Stimulated activated memory B cell treated with anti-CD40 and anti-IgM and Interleukin-4, amounts not matched to agents 10 μg/mL and 1 μg/mL and 100 μg/mL, for 72 hours (primary cell): ENCODE measurements around the gene DUS1L.
A peak's percentile ranks its signal among the peaks of the same experiment; 100 is the strongest.

Experiments
- ATAC-seq: fragments of 150-1000 bp; cut with Tn5 transposase; 2 replicates; pipeline ENCODE4 v1.10.0; 2021
- H3K27ac Mint-ChIP-seq: one replicate; pipeline ENCODE4 v1.8.0; 2022; ENCODE audit warnings: mild to moderate bottlenecking, mixed read lengths
- H3K27me3 Mint-ChIP-seq: one replicate; pipeline ENCODE4 v1.8.0; 2022; ENCODE audit warnings: mixed read lengths
- H3K36me3 Mint-ChIP-seq: one replicate; pipeline ENCODE4 v1.8.0; 2022; ENCODE audit warnings: mixed read lengths
- H3K4me1 Mint-ChIP-seq: one replicate; pipeline ENCODE4 v1.8.0; 2022; ENCODE audit warnings: mixed read lengths
- H3K4me3 Mint-ChIP-seq: one replicate; pipeline ENCODE4 v1.8.0; 2022; ENCODE audit warnings: mild to moderate bottlenecking, moderate library complexity, mixed read lengths
- H3K9me3 Mint-ChIP-seq: one replicate; pipeline ENCODE4 v1.8.0; 2022; ENCODE audit warnings: mixed read lengths

DUS1L gene

DNA sequence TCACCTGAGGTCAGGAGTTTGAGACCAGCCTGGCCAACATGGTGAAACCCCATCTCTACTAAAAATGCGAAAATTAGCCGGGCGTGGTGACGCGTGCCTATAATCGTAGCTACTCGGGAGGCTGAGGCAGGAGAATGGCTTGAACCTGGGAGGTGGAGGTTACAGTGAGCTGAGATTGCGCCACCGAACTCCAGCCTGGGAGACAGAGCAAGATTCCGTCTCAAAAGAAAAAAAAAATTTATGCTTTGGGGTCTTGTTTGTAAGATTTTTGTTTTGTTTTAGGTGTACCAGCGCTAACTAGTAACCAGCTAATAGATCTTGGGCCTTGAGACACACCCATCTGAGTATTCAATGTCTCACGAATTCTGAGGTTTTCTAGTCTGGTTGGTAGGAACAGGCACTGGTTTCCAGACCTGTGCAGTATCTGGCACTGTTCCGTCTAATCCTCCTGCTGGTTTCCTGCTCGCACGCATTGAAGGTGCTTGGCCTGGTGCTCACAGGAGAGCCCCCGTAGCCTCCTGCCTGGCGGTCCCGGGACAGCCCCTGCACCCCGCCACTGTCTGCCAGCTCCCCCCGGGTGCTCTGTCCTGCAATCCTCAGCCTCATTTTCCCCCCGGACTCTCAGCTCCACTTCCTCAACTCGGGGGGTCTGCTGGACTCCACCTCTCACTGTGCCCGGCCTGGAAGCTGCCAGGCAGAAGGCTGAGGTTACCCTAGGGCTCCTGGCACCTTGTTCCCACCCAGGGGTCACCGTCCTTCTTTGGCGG is 10.6 kb upstream of the DUS1L start:
- Mint-ChIP-seq H3K9me3 (no peaks in the 10 kb centered on the region), H3K4me3 (no peak overlapping the region), H3K27me3 (peaks cover 9% of the 10 kb centered on the region), H3K27ac (peak overlapping the region; percentile 4), H3K4me1 (peaks cover 5% of the 10 kb centered on the region), H3K36me3 (peaks cover 41% of the 10 kb centered on the region)
- ATAC-seq = no peak

DNA sequence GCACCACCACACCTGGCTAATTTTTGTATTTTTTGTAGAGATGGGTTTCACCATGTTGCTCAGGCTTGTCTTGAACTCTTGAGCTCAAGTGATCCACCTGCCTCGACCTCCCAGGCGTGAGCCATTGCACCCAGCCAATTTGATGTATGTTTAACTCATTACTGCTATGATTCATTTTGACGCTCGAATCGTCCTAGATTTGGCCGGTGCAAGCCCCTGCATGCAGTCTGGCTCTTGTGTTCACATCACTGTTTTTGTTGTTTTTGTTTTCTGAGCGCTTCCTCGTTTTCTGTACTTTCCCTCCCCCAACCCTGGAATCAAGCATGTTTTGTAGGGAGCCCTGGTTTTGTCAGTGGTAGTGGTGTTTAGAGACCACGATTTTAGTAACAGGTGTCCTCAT is 7.8 kb upstream of the DUS1L start:
- Mint-ChIP-seq H3K4me3 (no peak overlapping the region), H3K4me1 (peaks cover 5% of the 10 kb centered on the region), H3K27ac (no peak overlapping the region), H3K9me3 (no peaks in the 10 kb centered on the region), H3K36me3 (peaks cover 16% of the 10 kb centered on the region), H3K27me3 (peaks cover 9% of the 10 kb centered on the region)
- no peak for ATAC-seq

DNA sequence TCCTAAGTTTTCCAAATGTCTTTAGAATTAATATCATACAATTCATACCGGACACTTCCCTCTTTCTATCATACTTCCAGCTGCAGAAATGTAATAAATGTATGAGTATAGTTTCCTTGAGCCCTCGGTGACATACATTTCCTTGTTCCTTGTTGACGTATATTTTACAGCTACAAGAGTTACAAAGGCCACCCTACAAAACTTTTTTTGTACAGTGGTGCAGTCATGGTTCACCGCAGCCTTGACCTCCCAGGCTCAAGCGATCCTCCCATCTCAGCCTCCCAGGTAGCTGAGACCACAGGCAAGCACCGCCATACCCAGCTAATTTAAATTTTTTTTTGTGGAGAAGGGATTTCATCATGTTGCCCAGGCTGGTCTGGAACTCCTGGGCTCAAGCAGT is 7.2 kb upstream of the DUS1L start:
- no peaks in the 10 kb centered on the region for H3K9me3 Mint-ChIP-seq
- peaks cover 10% of the 10 kb centered on the region for H3K36me3 Mint-ChIP-seq
- no peak for ATAC-seq
- peaks cover 9% of the 10 kb centered on the region for H3K27me3 Mint-ChIP-seq
- no peak overlapping the region for H3K27ac Mint-ChIP-seq
- no peak overlapping the region for H3K4me3 Mint-ChIP-seq
- peaks cover 5% of the 10 kb centered on the region for H3K4me1 Mint-ChIP-seq

DNA sequence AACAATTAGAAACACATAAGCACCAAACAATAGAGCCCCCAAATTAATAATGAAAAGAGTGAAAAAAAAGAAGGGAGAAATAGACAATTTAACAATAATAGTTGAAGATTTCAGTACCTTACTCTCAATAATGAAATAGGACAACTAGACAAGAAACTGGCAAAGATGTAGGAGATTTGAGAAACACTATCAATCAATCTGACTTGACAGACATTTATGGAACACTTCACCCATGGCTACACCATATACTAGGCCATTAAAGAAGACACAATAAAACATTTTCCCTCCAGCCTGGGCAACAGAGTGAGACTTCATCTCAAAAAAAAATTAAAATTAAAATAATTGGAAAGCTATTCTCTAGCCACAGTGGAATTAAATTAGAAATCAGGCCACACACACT is 5.0 kb upstream of the DUS1L start:
- ATAC-seq = no peak
- Mint-ChIP-seq H3K27me3 (no peaks in the 10 kb centered on the region), H3K27ac (no peak overlapping the region), H3K36me3 (no peaks in the 10 kb centered on the region), H3K4me1 (peaks cover 7% of the 10 kb centered on the region), H3K4me3 (no peak overlapping the region), H3K9me3 (no peaks in the 10 kb centered on the region)

DNA sequence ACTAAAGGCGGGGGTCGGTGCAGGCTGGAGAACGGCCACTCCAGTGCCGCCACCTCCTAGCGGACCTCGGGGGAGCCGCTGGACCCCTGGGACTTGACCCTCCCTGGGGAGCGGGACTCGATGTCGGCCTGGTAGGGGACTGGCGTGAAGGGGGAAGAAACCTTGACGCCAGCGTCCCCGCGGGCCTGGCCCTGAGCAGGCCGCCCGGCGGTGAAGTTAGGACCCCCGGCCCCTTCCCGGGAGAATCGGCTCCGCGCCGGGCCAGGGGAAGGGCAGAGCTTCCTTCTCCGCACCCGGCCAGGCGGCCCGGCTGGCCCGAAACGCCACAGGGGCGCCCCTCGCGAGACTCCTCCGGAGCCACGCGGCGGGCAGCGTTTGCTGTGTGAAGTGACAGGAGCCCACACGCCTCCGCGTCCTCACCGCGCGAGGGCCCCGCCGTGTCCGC is 389 bp downstream of the DUS1L start:
- no peaks in the 10 kb centered on the region for H3K27me3 Mint-ChIP-seq
- ATAC-seq = peak; percentile 67
- H3K27ac Mint-ChIP-seq = peak overlapping the region; percentile 93
- peaks cover 9% of the 10 kb centered on the region for H3K36me3 Mint-ChIP-seq
- H3K4me3 Mint-ChIP-seq = peak overlapping the region; percentile 76
- no peaks in the 10 kb centered on the region for H3K9me3 Mint-ChIP-seq
- H3K4me1 Mint-ChIP-seq = peaks cover 18% of the 10 kb centered on the region

DNA sequence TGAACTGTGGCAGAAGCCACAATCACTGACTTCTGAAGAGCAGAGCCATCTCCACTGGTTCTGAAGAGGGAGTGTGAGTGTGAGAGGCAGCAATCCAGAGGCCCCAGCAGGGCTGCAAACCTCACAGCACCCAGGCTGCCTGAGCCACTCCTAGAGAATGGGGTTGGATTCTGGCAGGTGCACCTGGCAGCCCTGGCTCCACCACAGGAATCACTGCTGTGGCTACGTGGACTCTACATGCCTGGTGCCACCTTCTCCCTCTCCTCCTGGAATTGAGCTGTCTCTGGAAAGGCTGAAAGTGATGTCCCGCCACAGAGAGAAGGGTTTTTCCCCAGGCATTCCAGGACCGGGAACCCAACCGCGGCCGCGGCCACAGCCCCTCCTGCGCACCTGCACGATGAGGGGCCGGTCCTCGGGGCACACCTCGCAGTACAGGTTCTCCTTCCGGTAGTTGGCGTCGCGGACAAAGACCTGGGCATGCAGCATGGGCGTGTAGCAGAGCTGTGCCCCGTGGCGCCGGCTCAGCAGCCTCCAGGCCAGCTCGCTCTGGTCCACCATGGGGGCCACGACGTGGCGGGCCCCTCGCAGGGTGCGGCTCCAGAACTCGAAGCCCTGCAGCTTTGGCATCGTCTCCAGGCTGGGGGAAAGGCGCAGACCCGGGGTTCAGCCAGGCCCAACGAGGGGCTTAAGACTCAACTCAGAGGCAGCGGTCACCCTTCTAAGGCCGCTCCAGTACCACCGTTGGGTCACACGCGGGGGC is 991 bp downstream of the DUS1L start:
- Mint-ChIP-seq H3K4me3 (peak overlapping the region; percentile 76), H3K9me3 (no peaks in the 10 kb centered on the region), H3K4me1 (peaks cover 21% of the 10 kb centered on the region), H3K36me3 (peaks cover 13% of the 10 kb centered on the region), H3K27ac (peak overlapping the region; percentile 71), H3K27me3 (no peaks in the 10 kb centered on the region)
- peak; percentile 9 for ATAC-seq

DNA sequence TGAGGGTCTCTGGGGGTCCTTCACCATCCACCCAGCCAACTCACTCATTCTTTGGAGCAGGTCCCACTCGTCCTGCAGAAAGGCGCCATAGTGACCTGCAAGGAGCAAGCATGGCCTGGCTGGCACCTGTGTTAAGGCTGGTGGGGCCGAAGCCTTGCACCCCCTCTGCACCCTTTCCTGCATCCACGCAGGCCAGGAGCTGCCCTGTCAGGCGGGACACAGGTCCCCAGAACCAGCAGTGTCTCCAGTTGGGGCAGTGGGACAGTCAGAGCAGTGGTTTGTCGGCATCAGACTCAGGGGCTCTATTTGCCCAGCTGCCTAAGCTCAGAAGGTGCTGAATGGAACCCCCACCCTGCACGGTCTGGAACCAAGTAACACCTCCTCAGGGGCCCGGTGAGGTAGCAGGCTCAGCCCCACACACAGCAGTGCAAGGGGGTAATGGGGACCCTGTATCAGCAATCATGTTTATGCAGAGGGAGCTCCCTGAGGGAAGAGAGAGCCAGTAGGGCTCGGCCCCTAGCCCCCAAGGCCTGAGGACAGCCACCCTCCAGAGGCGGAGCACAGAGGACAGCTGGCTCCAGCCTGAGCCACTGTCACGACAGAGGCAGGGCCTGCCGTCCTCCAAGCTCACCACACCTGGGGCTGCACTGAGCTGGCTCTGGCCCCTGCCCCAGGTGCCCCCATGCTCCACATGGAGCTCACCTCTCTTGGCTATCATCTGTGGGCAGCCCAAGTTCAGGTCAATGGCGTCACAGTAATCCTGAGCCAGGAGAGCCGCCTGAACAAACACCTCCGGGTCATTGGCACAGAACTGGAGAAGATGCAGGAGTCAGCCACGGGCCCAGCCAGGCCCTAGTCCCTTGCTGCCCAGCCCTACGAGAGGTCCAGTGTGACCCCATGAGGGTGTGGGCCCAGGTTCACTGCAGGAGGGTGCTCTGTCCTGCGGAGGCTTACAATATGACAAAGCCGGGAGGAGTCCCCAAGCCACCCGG is 1.9 kb downstream of the DUS1L start:
- Mint-ChIP-seq H3K36me3 (peaks cover 16% of the 10 kb centered on the region), H3K4me3 (peak overlapping the region; percentile 76), H3K9me3 (no peaks in the 10 kb centered on the region), H3K4me1 (peaks cover 21% of the 10 kb centered on the region), H3K27ac (no peak overlapping the region), H3K27me3 (no peaks in the 10 kb centered on the region)
- no peak for ATAC-seq

DNA sequence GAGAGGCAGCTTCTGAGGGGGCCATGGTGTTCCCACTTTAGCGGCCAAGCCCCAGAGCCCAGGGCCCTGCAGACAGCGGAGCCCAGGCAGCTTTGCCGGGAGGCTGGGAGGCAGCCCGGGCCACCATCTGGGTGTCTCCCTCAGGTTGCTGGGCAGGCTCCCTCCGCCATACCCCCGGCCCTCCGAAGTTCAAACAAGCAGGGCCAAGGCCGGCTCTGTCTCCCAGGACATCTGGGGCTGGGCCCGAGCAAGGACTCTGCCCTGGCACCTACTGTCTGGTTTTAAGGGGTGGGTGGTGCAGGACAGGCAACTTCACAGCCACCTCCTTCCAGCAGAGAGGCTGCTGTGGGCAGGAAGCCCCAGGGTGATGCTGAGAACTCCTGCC is 2.6 kb downstream of the DUS1L start:
- H3K27me3 Mint-ChIP-seq = no peaks in the 10 kb centered on the region
- ATAC-seq = no peak
- H3K27ac Mint-ChIP-seq = no peak overlapping the region
- no peak overlapping the region for H3K4me3 Mint-ChIP-seq
- H3K4me1 Mint-ChIP-seq = peaks cover 21% of the 10 kb centered on the region
- peaks cover 20% of the 10 kb centered on the region for H3K36me3 Mint-ChIP-seq
- H3K9me3 Mint-ChIP-seq = no peaks in the 10 kb centered on the region

DNA sequence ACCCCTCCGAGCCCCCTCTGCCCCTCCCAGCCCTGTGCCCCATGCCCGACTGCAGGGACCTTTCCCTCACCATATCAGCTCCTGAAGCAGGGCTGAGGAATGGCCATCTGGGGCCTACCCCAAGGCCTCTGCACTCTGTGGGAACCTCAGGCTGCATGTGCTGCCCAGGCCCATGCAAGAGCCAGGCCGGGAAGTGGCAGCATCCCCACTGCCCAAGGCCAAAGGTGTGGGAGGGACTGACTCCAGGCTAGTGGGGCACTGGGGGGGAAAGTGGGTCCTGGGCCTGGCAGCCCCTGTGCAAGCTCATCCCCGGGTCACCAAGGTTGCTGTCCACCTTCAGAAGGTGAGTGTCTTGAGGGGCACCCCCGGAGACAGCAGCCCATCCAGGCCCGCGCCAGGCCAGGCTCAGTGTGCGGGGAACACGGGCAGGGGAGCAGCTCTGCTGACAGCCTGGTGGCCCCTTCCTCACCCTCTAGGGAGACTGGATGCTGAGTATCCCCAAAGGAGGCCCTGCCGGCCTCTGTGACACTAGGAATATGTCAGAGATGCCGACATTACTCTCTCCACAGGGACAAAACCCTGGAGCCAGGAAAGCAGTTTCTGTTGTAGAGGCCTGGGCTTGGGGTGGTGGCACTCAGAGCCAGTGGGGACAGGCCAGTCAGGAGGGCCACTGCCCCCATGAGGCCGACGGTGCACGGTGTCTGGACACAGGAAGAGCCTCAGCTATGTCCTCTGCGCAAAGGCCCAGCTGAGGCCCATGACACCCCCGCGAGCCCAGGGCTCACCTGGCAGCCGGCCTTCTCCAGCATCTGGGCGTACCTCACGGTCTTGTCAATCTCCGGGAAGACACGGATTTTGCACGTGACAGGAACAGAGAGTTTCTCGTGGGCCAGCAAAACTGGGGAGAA is 3.3 kb downstream of the DUS1L start:
- peaks cover 24% of the 10 kb centered on the region for H3K36me3 Mint-ChIP-seq

DNA sequence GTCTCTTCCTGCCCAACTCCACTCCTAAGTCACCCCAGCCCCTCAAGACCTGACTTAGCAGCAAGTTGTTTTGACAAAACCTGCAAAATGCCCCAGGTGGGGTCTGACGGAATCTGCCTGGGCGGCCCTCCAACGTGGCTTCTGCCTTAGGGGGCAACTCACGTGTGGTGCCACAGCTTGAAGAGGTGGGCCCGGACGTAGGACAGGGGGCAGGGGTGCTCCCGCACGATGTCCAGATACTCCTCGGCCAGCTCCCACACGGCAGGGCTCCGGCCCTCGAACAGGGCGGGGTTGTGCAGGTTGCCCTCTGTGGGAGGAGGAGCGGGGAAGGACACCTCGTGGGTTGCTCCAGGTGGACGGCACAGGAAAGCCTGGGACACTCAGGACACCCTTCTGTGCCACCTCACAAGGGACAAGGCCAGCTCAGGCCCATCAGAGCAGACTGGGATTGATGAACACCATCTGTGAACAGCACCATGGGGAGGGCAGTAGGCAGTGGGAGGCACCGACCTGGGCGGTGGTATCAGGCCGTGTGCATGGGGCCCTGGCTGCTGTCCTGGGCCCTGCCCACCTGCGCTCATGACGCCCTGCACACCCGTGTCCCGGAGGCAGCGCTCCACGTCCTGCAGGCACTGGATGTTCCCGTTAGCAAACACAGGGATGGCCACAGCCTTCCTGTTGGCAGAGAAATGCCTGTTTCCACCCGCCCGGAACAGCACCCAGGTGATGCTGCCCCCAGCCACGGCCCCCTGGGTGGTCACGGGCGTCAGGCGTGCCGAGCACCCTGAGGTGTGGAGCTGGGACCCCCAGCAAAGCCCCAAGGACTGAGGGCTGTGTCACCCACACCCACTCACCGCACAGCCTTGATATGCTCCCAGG is 4.3 kb downstream of the DUS1L start:
- no peak for ATAC-seq
- Mint-ChIP-seq H3K9me3 (no peaks in the 10 kb centered on the region), H3K4me3 (no peak overlapping the region), H3K27ac (no peak overlapping the region), H3K27me3 (no peaks in the 10 kb centered on the region), H3K36me3 (peaks cover 30% of the 10 kb centered on the region), H3K4me1 (peaks cover 18% of the 10 kb centered on the region)

More for the DNA sequence above, 3.3 kb downstream of the DUS1L start:
- H3K27ac Mint-ChIP-seq = no peak overlapping the region
- H3K4me3 Mint-ChIP-seq = no peak overlapping the region
- H3K9me3 Mint-ChIP-seq = no peaks in the 10 kb centered on the region
- H3K4me1 Mint-ChIP-seq = peaks cover 21% of the 10 kb centered on the region
- no peaks in the 10 kb centered on the region for H3K27me3 Mint-ChIP-seq
- no peak for ATAC-seq

DNA sequence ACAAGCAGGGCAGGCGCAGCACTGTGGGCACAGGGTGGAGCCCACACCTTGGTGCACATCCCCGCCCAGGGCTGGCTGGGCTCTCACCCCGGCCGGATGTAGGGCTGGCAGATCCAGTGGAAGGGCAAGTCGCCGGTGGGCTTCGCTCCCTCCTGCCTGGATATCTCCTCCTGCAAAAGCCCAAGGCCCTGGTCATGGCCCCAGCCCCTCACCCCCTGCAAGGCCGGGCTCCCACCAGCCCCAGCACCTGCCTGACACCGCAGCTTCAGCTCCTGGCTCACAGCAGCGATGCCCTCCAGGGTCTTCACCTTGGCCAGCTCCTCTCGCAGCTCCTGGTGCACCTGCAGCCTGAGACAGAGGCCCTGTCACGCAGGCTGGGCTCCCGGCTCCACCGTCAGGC is 5.0 kb downstream of the DUS1L start:
- peaks cover 30% of the 10 kb centered on the region for H3K36me3 Mint-ChIP-seq

DNA sequence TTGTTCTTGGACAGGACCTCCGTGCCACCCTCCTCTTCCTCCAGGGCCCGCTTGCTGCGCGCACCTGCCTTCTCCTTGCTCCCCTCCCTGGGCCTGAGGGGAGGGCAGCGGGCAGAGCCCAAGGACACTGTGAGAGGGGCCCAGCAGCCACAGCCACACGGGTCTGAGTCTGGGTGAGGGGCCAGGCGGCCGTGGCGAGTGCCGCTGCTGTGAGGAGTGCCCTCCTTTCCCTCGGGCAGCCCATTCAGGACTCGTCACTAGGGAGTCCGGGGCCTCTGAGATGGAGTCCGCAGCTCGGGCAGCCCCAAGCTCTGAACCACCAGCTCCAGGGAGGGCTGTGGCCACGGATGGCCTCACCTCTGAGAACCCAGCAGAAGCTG is 5.6 kb downstream of the DUS1L start:
- Mint-ChIP-seq H3K9me3 (no peaks in the 10 kb centered on the region), H3K36me3 (peaks cover 34% of the 10 kb centered on the region)

More for the DNA sequence above, 5.0 kb downstream of the DUS1L start:
- ATAC-seq = no peak
- H3K4me1 Mint-ChIP-seq = peaks cover 14% of the 10 kb centered on the region
- H3K27ac Mint-ChIP-seq = no peak overlapping the region
- H3K9me3 Mint-ChIP-seq = no peaks in the 10 kb centered on the region
- no peaks in the 10 kb centered on the region for H3K27me3 Mint-ChIP-seq
- H3K4me3 Mint-ChIP-seq = no peak overlapping the region

DNA sequence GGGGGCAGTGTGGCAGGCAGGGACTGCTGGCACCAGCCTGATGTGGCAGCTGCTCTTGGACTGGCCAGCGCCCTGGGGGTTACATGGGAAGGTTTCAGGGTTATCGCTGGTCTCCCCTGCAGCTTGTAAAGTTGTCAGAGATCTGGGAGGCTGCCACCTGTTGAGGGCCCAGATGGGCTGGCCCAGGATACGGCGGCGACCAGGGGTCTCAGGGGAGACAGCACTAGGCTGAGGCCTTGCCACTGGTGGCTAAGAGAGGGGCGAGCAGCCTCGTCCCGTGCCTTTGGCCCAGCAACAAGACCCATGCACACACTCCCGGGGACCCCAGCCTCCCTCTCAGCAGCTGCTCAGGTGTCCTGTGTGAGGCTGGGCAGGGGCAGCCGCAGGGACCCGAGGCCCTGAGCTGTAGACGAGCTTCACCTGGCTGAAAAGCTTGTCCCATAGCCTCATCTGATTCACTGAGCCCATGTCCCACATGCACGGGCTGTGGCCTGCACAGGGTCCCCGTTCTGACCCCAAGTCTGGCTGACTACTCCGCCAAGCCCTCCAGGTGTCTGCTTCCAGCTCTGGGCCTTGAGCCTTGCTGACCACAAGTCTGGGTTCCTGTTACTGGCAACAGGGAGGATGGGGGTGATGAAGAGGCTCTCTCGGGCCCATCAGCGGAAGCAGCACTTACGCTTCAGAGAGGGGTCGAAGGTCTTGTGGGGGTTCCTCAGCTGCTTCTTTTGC is 6.2 kb downstream of the DUS1L start:
- no peaks in the 10 kb centered on the region for H3K27me3 Mint-ChIP-seq
- ATAC-seq = no peak
- H3K27ac Mint-ChIP-seq = no peak overlapping the region
- H3K4me3 Mint-ChIP-seq = no peak overlapping the region
- H3K9me3 Mint-ChIP-seq = no peaks in the 10 kb centered on the region
- H3K4me1 Mint-ChIP-seq = peaks cover 15% of the 10 kb centered on the region
- H3K36me3 Mint-ChIP-seq = peaks cover 39% of the 10 kb centered on the region

More for the DNA sequence above, 5.6 kb downstream of the DUS1L start:
- H3K4me1 Mint-ChIP-seq = peaks cover 17% of the 10 kb centered on the region
- ATAC-seq = no peak
- H3K27me3 Mint-ChIP-seq = no peaks in the 10 kb centered on the region
- no peak overlapping the region for H3K27ac Mint-ChIP-seq
- no peak overlapping the region for H3K4me3 Mint-ChIP-seq
